Muscle of arm (tissue), 12 donors: ENCODE measurements around the gene CDK16. TPM values are rescaled to one million over a fixed set of nuclear protein-coding genes. Genes with fewer than 3 reads are reported as not detected.

Source experiments
- DNase-seq: peaks from one replicate; pipeline ENCODE4 v3.0.0-alpha.2; 2013
- polyA plus RNA-seq, 12 donors: library from polyadenylated mRNA; unstranded; fragments of 120-200 nt; gene quantifications; one replicate each; pipeline ENCODE4 v1.2.1, GENCODE V29; 2013; ENCODE audit not compliant: insufficient read length in 12 of 12

Gene CDK16
- polyA plus RNA-seq, 12 donors: 84.6 to 119 (median 101) TPM; not detected in 1

DNA sequence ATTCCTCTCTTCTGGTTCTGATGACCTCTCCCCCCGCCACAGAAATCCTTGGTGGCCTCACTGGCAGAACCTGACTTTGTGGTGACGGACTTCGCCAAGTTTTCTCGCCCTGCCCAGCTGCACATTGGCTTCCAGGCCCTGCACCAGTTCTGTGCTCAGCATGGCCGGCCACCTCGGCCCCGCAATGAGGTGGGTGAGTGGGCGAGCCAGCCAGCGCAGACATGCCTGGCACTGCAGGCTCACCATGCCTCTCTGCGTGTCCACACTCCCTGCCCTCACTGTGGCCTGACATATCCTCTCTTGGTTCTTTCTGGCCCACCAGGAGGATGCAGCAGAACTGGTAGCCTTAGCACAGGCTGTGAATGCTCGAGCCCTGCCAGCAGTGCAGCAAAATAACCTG is 16.2 kb upstream of the CDK16 start:
- DNase-seq: no peak

DNA sequence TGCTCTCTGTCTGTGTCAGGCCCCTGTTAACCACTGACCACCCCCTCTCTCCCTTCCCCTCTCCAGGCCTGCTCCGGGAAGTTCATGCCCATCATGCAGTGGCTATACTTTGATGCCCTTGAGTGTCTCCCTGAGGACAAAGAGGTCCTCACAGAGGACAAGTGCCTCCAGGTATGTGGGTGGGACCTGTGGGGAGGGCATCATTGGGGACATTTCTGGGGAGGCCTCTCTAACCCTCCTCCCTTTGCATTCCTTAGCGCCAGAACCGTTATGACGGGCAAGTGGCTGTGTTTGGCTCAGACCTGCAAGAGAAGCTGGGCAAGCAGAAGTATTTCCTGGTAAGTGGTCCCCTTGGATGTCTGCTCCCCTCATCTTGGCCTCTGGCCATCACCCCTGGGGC is 15.6 kb upstream of the CDK16 start:
- no peak for DNase-seq

DNA sequence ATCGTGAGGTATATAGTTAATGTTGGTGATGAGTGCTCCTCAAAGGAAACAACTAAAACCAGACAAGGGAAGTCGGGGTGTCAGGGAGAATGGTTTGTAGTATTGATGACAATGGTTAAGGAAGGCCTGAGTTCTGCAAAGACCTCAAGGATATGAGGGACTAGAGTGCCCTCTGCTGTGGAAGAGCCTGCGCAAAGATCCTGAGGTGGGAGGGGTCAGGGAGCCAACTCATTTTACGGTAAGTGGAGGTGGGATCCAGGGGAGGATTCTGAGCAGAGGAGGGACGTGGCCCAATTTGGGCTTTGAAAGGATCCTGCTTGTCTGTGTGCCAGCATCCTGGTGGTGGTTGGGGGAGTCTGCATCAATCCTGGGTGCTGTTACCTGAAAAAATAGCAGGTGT is 13.5 kb upstream of the CDK16 start:
- DNase-seq: no peak

DNA sequence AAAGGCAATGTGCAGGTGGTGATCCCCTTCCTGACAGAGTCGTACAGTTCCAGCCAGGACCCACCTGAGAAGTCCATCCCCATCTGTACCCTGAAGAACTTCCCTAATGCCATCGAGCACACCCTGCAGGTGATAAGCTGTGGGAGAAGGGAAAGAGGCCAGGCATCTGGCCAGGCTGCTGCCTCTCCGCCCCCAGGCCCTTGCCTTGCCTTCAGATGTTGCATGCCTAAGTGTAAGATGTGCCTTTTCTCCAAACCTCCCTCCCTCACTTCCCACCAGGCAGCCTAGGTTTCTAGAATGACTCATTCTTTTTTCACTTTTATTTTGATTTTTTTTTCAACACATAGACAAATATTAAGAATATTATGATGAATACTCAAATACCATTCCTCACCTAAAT is 12.2 kb upstream of the CDK16 start:
- DNase-seq: no peak

DNA sequence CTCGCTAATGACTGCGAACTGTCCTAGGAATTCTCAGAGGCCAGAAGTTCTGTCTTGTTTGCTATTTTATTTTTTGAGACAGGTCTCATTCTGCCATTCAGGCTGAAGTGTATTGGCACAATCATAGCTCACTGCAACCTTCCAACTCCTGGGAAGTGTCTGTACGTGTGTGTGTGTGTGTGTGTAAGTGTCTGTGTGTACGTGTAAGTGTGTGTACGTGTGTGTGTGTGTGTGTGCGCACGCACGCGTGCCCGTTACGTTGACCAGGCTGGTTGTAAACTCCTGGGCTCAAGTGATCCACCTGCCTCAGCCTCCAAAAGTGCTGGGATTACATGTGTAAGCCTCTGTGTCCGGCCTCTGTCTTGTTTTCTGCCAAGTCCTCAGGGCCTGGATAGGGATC is 10.4 kb upstream of the CDK16 start:
- DNase-seq: no peak

DNA sequence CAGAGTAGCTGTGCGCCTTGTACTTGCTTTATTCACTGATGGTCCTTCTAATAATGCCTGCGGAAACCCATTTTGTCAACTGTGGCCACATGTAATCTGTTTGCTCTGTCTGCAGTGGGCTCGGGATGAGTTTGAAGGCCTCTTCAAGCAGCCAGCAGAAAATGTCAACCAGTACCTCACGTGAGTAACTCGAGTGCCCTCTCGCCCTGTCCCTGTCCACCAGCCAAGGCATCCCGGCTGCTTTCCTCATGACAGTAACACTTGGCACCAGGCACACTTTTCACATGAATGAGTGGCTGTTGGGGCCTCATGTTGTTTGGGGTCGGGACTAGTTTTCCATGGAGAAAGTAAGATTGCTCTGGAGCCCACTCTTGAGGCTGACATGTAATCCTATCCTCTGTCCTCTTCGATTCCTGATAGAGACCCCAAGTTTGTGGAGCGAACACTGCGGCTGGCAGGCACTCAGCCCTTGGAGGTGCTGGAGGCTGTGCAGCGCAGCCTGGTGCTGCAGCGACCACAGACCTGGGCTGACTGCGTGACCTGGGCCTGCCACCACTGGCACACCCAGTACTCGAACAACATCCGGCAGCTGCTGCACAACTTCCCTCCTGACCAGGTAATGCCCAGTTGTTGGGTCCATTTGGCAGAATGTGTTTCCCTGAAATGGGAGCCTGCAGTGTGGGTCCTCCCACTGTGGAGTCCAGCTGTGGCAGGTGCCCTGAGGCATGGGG is 8.8 kb upstream of the CDK16 start:
- DNase-seq: no peak

DNA sequence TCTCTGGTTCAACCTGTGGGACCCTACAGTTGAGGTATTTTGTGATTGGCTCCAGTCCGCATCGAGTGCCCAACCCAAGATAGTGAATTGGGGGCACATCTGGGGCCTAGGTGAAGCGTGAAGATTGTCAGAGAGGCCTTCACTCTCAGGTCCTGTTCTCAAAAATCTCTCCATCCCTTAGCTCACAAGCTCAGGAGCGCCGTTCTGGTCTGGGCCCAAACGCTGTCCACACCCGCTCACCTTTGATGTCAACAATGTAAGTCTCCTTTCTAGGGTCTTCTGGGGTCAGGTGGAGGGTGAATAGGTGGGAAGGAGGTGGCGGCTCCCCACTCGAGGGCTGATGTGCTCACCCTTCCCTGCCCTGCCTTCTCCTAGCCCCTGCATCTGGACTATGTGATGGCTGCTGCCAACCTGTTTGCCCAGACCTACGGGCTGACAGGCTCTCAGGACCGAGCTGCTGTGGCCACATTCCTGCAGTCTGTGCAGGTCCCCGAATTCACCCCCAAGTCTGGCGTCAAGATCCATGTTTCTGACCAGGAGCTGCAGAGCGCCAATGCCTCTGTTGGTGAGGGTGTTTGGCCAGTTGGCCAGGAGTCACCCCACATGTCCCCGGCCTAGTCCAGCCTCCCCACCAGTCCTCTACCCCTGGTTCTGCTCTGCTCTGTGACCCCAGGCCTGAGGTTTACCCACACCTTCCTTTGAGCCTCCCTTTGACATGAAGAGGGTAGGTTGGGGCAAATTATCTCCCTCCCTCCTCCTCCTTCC is 7.6 kb upstream of the CDK16 start:
- no peak for DNase-seq

DNA sequence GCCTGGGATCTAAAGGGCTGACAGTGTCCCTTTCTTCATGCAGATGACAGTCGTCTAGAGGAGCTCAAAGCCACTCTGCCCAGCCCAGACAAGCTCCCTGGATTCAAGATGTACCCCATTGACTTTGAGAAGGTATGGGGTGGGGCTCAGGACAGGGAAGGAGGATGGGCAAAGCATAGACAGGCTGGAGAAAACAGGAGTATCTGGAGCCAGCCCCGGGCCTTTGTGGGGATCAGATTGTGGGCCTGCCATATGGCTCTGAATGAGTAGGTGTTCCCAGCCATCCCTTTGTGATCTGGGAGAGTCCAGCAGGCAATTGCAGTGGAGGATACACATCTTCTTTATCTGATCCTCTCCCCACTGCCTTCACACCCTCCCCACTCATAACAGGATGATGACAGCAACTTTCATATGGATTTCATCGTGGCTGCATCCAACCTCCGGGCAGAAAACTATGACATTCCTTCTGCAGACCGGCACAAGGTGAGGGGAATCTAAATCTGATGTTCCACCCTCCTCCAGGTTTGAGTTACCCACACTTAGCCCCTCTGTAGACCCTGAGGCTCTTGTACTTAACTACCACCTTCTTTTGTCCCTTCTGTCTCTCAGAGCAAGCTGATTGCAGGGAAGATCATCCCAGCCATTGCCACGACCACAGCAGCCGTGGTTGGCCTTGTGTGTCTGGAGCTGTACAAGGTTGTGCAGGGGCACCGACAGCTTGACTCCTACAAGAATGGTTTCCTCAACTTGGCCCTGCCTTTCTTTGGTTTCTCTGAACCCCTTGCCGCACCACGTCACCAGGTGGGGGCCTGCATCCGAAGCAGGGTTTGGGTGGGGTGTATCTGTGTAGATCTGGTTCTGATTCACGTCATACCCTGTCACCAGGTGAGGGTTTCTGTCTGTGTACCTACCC is 5.8 kb upstream of the CDK16 start:
- no peak for DNase-seq

DNA sequence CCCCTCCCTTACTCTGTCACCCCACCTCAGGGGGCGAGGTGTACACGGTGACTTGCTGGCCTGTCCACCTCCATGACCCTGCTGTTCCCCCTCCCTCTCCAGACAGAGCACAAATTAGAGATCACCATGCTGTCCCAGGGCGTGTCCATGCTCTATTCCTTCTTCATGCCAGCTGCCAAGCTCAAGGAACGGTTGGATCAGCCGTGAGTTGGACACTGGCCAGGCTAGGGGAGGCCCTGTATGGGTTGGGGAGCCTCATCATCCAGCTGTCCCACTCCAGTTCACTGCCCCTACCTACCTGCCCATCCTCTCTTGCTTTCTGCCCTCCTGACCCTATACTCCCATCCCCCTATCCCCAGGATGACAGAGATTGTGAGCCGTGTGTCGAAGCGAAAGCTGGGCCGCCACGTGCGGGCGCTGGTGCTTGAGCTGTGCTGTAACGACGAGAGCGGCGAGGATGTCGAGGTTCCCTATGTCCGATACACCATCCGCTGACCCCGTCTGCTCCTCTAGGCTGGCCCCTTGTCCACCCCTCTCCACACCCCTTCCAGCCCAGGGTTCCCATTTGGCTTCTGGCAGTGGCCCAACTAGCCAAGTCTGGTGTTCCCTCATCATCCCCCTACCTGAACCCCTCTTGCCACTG is 3.9 kb upstream of the CDK16 start:
- DNase-seq: no peak

DNA sequence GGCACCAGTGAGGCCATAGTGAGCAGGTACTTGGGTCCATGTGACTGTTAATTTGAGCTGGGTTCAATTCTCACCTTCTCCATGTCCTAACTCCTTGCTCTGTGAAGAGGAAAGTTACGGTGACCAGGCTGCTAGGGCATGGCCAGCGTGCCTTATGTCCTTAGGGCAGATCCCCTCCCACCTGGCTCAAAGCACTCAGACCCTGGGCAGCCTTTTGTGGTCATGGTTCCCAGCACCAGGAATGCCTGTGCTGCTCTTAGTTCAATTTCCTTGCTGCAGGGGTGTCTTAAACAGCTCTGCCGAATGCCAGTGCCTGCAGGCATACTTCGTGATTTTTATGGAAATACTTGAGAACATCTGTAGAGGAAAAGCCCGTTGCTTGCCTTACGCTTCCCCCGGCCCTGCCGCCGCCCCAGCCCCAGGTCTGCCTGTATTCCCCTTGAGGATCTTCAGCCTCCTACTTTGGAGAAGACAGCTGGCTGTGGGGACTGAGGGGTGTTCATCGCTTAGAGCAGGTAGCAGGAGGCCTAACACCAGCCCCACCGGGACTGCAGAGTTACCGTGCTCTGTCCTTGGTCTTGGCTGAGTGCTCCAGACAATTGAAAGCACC is 3.1 kb upstream of the CDK16 start:
- no peak for DNase-seq

DNA sequence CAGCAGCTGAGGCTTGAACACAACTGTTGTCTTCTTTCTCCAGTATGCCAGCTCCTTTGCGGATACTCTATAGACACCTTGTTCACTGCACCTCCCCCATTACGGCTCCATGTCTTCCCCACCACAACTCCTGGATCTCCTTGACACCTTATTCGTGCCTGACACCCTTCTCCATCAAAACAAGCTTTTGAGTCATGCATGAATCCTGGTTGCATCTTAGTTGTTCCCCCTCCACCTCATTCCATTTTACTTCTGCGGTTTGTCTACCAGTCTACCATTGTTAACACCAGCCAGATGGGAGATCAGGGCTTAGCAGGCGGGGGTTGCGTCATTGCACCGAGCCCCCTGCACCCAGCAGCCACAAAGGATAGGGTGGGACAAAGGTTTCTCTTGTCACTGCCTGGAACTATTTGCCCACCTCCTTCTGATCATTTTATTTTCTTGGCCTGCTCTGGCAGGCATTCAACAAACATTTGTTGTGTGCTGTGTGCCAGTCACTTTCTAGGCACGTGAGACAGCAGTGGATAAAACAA is 2.0 kb upstream of the CDK16 start:
- no peak for DNase-seq

DNA sequence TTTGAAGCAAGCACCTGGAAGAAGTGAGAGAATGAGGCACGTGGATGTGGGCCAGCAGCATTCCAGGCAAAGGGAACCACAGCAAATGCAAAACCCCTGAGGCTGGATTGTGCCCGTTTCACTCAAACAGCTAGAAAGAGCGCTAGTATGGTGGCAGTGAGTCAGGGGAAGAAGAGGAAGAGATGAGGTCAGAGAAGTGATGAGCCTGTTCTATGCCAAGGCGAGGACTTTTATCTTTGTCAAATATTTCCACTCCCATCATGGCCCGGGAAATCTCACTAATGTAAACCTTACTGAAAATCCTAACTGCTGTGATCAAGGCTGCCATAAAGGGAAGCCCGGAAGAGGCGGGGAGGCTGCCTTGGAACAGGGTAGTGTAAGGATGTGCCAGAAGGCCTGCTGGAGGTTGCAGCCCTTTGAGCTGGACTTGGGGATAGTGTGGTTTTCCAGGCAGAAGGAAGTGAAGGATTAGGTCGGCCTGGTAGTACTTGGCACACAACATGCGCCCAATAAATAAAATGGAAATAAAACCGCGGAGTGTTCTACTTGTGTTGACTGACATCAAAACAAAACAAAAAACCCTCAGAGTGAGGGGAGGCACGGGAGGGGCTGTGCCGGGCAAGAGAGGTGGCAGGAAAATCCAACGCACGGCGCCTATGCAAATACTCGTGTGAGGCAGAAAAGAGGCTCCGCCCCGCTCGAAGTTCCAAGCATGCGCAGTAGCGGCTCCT is 1.2 kb upstream of the CDK16 start:
- DNase-seq: no peak

DNA sequence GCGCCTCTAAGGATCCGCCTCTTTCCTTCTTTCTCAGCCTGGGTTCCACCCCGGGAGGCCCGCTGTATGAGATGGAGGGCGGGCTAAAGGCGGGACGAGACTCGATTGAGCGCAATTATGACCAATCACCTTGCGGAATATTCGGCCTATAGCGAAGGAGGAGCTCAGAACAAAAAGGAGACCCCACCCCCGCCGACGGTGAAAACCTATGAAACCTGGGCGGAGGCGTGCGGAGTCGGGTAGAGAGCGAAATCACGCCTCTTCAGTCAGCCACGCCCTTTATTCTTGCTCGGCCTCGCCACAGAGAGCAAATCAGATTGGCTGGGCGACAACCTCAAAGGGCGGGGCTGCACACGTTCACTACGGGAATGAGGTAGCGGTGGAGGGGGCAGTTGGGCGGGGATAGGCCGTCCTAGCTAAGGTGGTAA is 615 bp upstream of the CDK16 start:
- peak; percentile 99 for DNase-seq

DNA sequence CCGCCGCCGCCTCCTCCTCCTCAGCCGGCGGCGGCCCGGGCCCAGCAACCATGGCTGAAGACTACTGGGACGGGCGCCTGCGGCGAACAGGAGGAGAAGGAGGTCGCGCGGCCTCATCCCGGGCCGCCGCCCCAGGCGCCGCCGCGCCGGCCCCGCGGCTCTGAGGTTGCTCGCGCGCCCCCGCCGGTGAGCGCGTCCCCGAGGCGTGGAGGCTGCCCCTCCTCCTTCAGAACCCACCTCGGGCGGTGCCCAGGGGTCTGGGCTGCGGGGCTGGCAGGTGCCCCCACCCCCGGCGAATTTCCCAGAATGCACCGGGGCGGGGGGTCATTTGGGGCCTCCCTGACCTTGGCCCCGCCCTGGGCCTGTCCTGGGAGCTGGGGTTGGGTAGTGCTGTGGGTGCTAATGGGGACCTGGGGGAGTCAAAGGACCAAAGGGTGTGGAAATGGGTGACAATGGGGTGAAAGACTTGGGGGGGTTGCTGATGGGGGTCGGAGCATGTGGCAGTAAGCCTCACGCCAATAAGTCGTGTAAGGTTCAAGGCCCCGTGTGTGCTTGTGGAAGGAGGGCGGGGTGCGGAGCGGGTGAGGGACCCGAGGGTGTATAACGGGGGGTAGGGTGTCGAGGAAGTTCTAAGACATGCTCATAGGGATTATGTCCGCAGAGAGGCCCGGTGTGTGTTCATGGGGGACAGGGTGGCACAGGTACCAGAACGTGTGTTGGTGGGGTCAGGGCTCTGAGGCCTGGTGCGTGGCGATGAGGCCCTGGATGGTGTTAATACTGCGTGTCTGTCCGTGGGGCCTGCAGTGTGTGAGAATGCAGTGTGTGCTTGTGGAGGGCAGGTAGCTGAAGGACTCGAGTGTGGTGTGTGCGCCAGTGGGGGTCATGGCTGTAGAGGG is 687 bp downstream of the CDK16 start:
- DNase-seq: no peak

DNA sequence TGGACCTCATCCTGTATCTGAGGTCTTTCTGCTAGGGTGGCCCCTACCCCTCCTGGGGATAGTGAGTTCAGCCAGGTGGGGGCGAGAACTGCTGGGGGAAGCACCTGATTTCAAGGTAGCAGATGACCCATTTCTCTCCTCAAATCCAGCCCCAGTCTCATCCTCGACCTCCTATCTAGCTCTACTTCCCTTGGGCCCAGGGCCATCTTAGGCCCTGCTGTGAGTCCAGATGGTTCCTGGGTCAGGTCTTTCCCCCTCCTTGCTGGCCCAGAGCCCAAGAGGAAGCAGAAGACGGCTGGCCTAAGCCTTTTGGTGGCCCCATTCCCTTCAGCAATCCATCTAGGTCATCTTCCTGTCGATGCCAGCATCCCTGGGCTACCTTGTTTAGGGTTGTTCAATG is 3.3 kb downstream of the CDK16 start:
- DNase-seq: no peak

DNA sequence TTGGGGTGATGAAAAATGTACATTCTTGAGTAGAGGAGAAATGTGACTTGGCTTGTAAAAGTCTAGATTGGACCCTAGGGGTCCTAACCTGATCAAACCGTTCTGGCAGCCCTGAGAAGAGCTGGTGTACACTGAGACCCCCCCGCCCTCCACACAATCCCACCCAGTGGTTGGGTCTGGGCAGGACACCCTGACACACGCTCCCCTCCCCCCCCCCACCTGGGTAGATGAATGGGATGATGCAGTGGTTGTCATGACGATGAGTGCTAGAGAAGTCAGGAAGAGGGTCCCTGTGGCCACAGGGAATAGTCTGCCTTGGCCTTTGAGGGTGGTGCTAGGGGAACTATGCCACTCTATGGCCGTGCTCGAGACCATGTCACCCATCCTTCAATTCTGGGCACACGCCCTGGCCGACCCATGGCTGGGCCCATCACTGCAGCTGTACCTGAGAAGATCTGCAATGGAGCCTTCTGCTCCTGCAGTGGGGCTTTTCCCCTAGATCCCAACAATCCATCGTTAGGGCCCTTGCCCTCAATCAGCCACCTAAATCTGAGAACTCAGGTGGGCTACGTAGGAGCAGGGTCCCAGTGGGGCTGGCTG is 4.4 kb downstream of the CDK16 start:
- no peak for DNase-seq

DNA sequence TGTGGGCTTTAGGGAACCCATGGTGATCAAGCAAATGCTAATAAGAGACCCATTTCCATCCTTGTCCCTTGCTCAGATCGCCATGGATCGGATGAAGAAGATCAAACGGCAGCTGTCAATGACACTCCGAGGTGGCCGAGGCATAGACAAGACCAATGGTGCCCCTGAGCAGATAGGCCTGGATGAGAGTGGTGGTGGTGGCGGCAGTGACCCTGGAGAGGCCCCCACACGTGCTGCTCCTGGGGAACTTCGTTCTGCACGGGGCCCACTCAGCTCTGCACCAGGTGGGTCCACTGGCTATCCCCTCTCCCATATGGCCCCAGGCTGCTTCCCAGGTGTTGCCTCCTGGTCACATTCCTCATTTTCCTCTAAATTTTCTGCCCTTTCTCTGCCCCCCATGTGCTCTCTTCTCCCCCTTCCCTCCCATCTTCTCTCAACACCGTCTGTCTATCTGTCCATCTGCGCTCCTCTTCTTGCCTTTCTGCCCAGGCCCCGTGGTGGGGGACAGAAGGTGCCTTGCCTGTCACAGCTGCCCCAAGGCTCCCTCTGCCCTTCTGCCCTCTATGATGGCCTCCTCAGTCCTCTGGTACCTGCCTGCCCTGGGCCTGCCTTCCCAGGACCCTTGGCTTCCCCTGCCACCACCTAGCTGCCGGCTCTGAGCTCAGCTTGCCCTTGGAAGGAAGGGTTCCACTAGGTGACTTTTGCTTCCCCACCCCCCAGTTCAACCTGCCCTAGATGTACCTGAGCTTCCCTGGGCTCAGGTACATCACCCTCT is 5.2 kb downstream of the CDK16 start:
- no peak for DNase-seq

DNA sequence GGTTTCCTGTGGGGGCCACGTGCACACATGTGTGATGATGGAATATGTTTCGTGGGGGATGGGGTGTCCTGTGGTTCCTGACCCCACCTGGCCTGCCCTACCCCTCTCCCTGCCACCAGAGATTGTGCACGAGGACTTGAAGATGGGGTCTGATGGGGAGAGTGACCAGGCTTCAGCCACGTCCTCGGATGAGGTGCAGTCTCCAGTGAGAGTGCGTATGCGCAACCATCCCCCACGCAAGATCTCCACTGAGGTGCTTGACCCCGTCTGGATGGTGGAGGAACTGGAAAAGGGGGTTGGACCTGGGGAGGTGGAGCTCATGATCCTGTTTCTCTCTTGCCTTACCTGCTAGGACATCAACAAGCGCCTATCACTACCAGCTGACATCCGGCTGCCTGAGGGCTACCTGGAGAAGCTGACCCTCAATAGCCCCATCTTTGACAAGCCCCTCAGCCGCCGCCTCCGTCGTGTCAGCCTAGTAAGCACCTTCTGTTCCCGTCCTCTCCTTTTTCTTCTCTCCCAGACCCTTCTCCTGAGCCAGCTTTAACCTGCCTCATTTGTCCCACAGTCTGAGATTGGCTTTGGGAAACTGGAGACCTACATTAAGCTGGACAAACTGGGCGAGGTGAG is 5.9 kb downstream of the CDK16 start:
- no peak for DNase-seq
